ENCODE data around the gene ZRANB1.

Gene ZRANB1

DNA sequence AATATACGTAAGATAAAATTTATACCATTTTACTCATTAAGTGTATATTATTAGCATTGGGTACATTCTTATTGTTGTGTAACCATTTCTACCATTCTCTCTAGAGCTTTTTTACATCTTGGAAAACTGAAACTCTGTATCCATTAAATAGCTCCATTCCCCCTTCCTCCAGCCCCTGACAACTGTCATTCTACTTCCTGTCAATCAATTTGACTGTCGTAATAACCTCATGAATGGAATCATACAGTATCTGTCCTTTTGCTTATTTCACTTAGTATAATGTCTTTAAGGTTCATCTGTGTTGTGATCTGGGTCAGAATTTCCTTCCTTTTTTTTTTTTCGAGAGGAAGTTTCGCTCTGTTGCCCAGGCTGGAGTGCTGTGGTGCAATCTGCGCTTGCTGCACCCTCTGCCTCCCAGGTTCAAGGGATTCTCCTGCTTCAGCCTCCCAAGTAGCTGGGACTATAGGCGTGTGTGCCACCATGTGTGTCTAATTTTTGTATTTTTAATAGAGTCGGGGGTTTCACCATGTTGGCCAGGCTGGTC, 15.6 kb downstream of the ZRANB1 start:
- no peak for ATAC-seq
- TF ChIP-seq BACH2 (CRISPR knock-in tag; IDR thresholded peaks at IDR 0.05; ENCODE audit: borderline replicate concordance) (no peak), RARB (CRISPR knock-in tag; IDR thresholded peaks at IDR 0.05) (no peak), PPARA (CRISPR knock-in tag; IDR thresholded peaks at IDR 0.05; ENCODE audit: borderline replicate concordance) (no peak), ZC3H10 (CRISPR knock-in tag; IDR thresholded peaks at IDR 0.05) (no peak), CREB5 (CRISPR knock-in tag; IDR thresholded peaks at IDR 0.05; ENCODE audit: low read depth) (no peak), ZNF70 (CRISPR knock-in tag; IDR thresholded peaks at IDR 0.05) (no peak), ZNF8 (CRISPR knock-in tag; IDR thresholded peaks at IDR 0.05) (no peak)

DNA sequence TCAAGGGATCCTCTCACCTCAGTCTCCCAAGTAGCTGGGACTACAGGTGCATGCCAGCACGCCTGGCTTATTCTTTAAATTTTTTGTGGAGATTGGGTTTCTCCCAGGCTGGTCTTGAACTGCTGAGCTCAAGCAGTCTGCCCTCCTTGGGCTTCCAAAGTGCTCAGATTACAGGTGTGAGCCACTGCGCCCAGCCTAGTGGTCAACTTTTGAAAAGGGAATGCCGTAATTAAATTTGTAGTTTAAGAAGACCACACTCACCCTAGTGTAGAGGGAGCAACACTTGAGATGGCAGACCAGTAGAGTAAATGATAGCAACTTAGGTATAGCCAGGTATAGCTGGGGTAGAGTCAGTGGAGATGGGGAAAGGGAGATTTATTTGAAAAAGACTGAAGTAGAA, 17.6 kb downstream of the ZRANB1 start:
- no peak for TF ChIP-seq RARB (CRISPR knock-in tag; IDR thresholded peaks at IDR 0.05)
- no peak for TF ChIP-seq TOX (CRISPR knock-in tag; IDR thresholded peaks at IDR 0.05; ENCODE audit: borderline replicate concordance)
- TF ChIP-seq GLIS3 (CRISPR knock-in tag; IDR thresholded peaks at IDR 0.05), result no peak
- no peak for TF ChIP-seq ARNTL (CRISPR knock-in tag; IDR thresholded peaks at IDR 0.05; ENCODE audit: borderline replicate concordance, low read depth)
- TF ChIP-seq POU6F1 (CRISPR knock-in tag; IDR thresholded peaks at IDR 0.05; ENCODE audit: borderline replicate concordance, low read depth), result no peak
- no peak for TF ChIP-seq OSR1 (CRISPR knock-in tag; IDR thresholded peaks at IDR 0.05)
- TF ChIP-seq ZFP30 (CRISPR knock-in tag; IDR thresholded peaks at IDR 0.05), result no peak
- TF ChIP-seq BACH2 (CRISPR knock-in tag; IDR thresholded peaks at IDR 0.05; ENCODE audit: borderline replicate concordance), result no peak
- TF ChIP-seq CSRNP3 (CRISPR knock-in tag; IDR thresholded peaks at IDR 0.05), result no peak
- TF ChIP-seq, protein P1, sequence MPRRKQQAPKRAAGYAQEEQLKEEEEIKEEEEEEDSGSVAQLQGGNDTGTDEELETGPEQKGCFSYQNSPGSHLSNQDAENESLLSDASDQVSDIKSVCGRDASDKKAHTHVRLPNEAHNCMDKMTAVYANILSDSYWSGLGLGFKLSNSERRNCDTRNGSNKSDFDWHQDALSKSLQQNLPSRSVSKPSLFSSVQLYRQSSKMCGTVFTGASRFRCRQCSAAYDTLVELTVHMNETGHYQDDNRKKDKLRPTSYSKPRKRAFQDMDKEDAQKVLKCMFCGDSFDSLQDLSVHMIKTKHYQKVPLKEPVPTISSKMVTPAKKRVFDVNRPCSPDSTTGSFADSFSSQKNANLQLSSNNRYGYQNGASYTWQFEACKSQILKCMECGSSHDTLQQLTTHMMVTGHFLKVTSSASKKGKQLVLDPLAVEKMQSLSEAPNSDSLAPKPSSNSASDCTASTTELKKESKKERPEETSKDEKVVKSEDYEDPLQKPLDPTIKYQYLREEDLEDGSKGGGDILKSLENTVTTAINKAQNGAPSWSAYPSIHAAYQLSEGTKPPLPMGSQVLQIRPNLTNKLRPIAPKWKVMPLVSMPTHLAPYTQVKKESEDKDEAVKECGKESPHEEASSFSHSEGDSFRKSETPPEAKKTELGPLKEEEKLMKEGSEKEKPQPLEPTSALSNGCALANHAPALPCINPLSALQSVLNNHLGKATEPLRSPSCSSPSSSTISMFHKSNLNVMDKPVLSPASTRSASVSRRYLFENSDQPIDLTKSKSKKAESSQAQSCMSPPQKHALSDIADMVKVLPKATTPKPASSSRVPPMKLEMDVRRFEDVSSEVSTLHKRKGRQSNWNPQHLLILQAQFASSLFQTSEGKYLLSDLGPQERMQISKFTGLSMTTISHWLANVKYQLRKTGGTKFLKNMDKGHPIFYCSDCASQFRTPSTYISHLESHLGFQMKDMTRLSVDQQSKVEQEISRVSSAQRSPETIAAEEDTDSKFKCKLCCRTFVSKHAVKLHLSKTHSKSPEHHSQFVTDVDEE (CRISPR knock-in tag; IDR thresholded peaks at IDR 0.05), result no peak

GRCh38 chr10:124961248-124961570, 19.3 kb downstream of the ZRANB1 start:
- no peak for ATAC-seq
- no peak for TF ChIP-seq RARB (CRISPR knock-in tag; IDR thresholded peaks at IDR 0.05)
- peak; percentile 84; the same call in 1 of the 2 replicates for TF ChIP-seq ZFP3 (CRISPR knock-in tag; IDR thresholded peaks at IDR 0.05)

More for the DNA sequence above, 17.6 kb downstream of the ZRANB1 start:
- no peak for ATAC-seq

DNA sequence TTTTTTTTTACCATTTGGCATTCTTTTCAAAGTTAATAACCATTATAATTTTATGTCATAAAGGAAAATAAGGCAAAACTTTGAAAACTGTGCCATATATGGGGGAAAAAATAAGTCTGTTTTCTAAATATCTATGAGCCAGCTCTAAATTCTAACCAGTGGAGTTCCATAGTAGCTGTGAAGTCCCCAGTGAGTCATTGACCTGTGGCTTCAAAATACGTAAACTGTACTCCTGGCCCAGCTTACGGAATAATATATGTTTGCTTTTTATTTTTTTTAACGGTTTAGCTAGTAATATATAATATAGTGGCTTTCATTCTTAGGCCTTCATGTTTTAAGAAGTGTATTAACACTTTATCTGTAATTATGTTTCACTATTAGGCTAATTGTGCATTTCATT, 20.5 kb downstream of the ZRANB1 start:
- ATAC-seq, result no peak
- no peak for TF ChIP-seq OSR1 (CRISPR knock-in tag; IDR thresholded peaks at IDR 0.05)
- no peak for TF ChIP-seq ARNTL (CRISPR knock-in tag; IDR thresholded peaks at IDR 0.05; ENCODE audit: borderline replicate concordance, low read depth)

DNA sequence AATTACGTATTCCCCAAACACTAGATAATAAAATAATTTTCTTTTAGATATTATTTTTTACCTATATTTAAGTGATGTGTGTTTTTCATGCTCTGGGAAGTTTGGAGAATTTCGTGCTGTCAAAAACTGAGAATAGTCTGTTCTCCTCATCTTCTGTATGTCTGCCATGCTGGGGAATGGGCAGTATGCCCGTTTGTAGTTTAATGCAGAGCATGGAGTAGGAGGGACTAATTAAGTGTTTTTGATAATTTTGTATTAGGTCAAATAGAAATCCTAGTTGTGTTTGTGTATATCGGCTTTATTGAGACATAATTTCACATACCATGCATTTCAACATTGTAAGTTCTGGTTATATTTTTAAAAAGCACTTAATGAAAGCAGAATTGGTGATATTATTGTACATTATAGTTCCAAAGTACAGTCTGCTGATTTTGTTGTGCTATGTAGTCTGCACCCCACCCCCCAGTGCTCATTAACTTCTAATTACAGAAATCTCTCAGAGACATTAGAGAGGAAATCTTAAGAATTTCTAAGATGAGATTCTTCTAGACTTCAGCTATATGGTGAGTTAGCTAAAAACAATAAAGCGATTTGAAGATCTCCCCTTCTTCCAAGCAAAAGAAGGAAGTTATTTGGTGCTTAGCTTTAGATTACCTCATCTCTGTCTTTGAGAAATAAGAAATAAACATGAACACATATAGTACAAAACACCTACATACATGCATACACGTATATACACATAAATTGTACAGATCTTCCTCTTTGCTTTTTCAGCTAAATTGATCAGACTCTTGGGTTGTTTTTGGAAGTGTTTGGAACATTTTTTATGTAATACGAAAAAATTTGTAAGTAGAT, 22.2 kb downstream of the ZRANB1 start:
- ATAC-seq, result no peak
- no peak for TF ChIP-seq GLIS3 (CRISPR knock-in tag; IDR thresholded peaks at IDR 0.05)
- no peak for TF ChIP-seq CSRNP3 (CRISPR knock-in tag; IDR thresholded peaks at IDR 0.05)
- no peak for TF ChIP-seq RARB (CRISPR knock-in tag; IDR thresholded peaks at IDR 0.05)
- no peak for TF ChIP-seq ZFP3 (CRISPR knock-in tag; IDR thresholded peaks at IDR 0.05)
- TF ChIP-seq CREB5 (CRISPR knock-in tag; IDR thresholded peaks at IDR 0.05; ENCODE audit: low read depth), result no peak
- TF ChIP-seq BACH2 (CRISPR knock-in tag; IDR thresholded peaks at IDR 0.05; ENCODE audit: borderline replicate concordance), result no peak
- TF ChIP-seq TOX (CRISPR knock-in tag; IDR thresholded peaks at IDR 0.05; ENCODE audit: borderline replicate concordance), result no peak
- no peak for TF ChIP-seq ZC3H10 (CRISPR knock-in tag; IDR thresholded peaks at IDR 0.05)
- no peak for TF ChIP-seq OSR1 (CRISPR knock-in tag; IDR thresholded peaks at IDR 0.05)
- TF ChIP-seq ZFP30 (CRISPR knock-in tag; IDR thresholded peaks at IDR 0.05), result no peak
- no peak for TF ChIP-seq SNAI2 (CRISPR knock-in tag; IDR thresholded peaks at IDR 0.05)
- no peak for TF ChIP-seq POU6F1 (CRISPR knock-in tag; IDR thresholded peaks at IDR 0.05; ENCODE audit: borderline replicate concordance, low read depth)
- no peak for TF ChIP-seq ZNF565 (CRISPR knock-in tag; conservative IDR thresholded peaks at IDR 0.05; ENCODE audit: low read depth)
- no peak for TF ChIP-seq ARNTL (CRISPR knock-in tag; IDR thresholded peaks at IDR 0.05; ENCODE audit: borderline replicate concordance, low read depth)
- TF ChIP-seq ZNF8 (CRISPR knock-in tag; IDR thresholded peaks at IDR 0.05), result no peak

Measured in SK-N-SH treated with all-trans-retinoic acid at 6 μM for 48 hours (cell line).